ENCODE data around the gene PPP1R16B.
A peak's percentile ranks its signal among the peaks of the same experiment; 100 is the strongest.

The PPP1R16B gene

GRCh38 chr20:38805502-38805957, at the start of gene PPP1R16B:
TSS of gene PPP1R16B (plus strand) at chr20:38805697. CDS start at chr20:38835926, 30,229 bp downstream.
- DNase-seq (ENCODE audit: low read depth), result peak; percentile 78

DNA sequence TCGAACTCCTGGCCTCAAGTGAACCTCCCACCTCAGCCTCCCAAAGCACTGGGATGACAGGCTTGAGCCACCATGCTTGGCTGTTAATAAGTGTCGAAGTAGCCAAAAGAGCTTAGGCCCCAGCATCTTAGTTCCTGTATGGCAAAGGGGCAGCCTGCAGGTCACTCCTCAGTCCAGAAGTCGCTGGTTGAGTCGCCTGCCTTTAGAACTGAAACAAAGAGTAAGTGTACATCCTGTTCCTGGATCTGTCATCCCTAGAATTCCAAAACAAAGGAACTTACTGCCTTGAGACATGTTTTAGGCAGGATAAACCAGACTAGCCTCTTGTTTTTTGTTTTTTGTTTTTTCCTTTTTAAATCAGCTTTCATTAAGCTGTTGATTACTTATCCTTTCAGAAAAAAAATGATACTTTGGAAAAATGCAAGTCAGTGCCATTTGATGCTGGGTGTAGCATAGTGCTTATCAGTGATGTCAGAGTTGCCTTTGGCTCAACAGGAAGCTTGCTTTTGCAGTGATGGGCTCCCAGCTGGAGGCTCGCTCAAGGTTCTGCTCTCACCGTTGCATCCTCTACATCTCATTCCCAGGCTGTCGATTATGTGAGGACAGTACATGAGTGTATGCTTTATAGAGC, 48.2 kb upstream of the PPP1R16B start:
- DNase-seq (ENCODE audit: low read depth), result no peak

- no peak for DNase-seq (ENCODE audit: low read depth)
Measured at GRCh38 chr20:38759106-38759505, 46.4 kb upstream of the PPP1R16B start.

- DNase-seq (ENCODE audit: low read depth), result no peak
Measured at GRCh38 chr20:38760978-38761377, 44.5 kb upstream of the PPP1R16B start.

DNA sequence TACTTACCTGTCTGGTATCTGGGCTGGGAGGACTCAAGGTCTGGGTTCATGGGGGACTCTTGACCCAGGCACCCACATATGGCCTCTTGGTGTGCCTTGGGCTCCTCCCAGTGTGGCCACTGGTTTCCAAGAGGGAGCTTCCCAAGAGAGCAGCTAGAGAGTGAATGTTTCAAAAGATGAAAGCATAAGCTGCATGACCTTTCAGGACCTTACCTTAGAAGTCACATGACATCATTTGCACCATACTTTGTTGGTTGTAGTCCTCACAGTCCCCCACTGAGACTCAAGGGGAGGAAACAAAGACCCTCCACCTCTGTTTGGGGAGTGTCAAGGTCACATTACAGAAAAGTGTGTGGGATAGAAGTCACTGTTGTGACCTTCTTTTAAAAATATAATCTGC, 43.3 kb upstream of the PPP1R16B start:
- DNase-seq (ENCODE audit: low read depth), result no peak

- DNase-seq (ENCODE audit: low read depth), result no peak
Measured at GRCh38 chr20:38763616-38764015, 41.9 kb upstream of the PPP1R16B start.

DNA sequence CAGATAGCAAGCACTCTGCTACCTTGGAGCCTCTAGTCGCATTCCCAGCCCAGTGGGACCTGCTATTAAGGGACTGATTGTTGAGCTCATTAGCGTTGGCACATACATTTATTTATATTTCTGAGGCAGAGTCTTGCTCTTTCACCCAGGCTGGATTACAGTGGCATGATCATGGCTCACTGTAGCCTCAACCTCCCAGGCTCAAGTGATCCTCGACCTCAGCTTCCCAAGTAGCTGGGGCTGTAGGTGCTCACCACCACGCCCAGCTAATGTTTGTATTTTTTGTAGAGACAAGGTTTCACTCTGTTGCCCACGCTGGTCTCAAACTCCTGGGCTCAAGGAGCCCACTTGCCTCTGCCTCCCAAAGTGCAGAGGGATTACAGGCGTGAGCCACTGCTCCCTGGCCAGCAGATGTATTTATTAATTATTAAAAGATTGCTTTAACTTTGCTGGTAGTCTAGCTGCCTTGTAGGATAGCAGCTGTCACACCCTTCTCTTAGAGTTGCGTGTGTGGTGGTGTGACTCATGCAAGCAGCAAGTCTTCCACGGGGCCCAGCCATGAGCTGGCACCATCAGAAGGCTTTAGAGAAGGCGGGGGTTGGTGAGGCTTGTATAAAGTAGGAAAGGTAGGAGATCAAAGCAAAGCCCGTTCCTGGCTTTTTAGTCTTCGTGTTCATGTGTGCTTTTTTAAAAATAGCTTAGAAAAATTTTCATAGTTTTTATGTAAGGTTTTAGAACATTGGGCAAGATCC, 40.8 kb upstream of the PPP1R16B start:
- peak; percentile 31 for DNase-seq (ENCODE audit: low read depth)

GRCh38 chr20:38766071-38766470, 39.4 kb upstream of the PPP1R16B start:
- DNase-seq (ENCODE audit: low read depth), result no peak

DNA sequence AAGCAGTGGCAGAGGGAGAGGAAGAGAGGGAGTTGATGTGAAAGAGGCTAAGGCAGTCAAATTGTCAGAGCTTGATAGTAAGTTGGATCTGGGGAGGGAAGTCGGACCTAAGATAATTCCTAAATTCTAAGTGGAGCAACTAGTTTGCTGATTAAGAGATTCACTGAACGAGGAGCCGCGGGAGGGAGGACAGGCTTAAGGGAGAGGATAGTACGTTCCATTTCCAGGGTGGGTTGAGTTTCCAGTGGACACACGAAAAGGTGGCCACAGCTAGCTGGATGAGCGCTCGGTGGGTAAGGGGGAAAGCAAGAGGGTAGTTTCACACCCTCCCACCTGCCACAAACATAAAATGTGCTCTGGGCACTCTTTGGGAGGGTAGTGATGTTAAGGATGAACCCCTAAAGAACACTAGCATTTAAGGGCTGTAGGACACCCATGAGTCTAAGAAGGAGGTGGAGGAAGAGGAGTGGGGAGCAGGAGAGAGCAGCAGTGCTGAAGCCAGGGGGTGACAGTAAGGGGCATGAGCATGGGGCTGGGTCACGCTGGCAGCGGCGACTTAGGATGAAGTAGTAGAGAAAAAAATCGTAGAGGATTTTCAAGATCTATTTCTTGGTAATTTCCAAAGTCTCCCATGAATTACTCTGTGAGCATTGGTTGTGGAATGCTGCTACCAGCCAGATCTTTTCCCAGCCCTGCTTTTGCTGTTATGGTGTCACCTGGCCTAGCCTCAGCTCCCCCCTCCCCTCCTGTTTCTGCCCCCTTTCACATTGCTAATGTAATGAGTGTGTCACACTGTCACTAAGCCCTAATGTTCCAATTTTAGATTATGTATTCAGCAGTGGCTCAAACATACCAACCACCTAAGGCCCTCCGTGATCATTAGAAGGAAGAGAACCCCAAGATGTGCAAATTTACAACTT, 35.9 kb upstream of the PPP1R16B start:
- DNase-seq (ENCODE audit: low read depth), result no peak

DNA sequence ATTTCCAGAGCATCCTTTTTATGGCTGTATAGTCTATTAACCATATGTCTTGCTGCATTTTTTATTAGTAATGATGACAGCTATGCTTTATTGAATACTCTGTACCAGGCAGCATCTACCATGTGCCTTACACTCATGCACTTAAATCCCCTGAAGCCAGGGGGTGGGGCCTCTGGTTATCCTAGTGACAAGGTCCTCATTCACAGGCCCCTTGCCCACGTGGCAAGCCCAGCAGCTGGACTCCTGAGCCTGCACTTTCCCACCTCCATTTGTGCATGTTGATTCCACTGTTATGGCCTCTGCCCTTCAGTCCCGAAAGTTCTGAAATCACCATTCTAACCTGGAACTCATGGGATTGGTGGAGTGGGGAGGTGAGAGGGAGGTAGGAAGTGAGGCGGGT, 35.0 kb upstream of the PPP1R16B start:
- no peak for DNase-seq (ENCODE audit: low read depth)

DNA sequence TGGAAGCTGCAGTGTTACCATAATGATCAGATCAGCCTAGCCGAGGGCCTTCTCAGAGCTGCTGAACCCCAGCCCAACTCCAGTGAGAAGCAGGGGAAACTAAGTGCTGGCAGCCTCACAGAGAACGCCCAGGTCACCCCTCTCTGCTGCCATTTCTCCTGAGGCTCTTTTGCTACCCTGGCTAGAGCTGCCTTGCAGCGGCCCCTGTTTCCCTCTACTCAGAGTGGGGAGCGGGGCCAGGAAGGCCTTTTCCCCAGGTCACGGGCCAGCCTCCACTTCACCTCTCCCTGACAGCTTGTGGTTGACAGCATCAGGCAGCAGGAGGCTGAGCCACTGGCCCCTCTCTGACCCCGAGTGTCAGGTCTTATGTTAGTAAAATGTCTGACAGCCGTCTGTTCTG, 34.5 kb upstream of the PPP1R16B start:
- no peak for DNase-seq (ENCODE audit: low read depth)

- DNase-seq (ENCODE audit: low read depth), result no peak
Measured at GRCh38 chr20:38771621-38772020, 33.9 kb upstream of the PPP1R16B start.

- no peak for DNase-seq (ENCODE audit: low read depth)
Measured at GRCh38 chr20:38774167-38774566, 31.3 kb upstream of the PPP1R16B start.

- DNase-seq (ENCODE audit: low read depth), result no peak
Measured at GRCh38 chr20:38776363-38776762, 29.1 kb upstream of the PPP1R16B start.

DNA sequence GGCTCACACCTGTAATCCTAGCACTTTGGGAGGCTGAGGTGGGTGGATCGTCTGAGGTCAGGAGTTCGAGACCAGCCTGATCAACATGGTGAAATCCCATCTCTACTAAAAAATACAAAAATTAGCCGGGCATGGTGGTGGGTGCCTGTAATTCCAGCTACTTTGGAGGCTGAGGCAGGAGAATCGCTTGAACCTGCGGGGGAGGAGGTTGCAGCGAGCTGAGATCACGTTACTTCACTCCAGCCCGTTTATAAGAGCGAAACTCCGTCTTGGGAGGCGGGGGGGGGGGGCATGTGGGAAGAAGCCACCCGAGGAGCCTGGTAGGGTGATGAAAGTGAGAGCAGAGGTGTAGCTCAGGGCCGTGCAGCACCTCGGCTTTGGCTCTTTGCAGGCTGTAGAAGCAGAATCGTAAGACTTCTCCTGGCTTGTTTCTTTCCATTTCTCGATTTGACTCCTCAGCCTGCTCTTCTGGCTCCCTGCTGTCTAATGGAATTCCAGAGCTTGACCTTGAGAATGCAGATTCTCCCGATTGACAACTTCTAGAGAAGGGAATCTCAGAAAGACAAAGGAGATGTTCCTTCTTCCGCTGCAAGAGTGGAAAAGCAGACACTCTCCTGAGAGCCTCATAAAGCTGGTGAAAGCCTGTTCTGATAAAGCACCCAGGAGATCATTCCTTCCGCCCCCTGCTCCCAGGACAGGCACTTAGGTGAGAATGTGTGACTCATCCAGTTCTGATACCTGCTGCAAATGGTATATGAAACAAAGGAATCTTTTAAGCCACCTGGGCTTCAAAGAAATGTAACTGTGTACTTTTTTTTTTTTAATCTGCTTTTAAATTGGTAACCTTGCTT, 26.0 kb upstream of the PPP1R16B start:
- DNase-seq (ENCODE audit: low read depth), result no peak

- no peak for DNase-seq (ENCODE audit: low read depth)
Measured at GRCh38 chr20:38782275-38782674, 23.2 kb upstream of the PPP1R16B start.

- DNase-seq (ENCODE audit: low read depth), result no peak
Measured at GRCh38 chr20:38787870-38788269, 17.6 kb upstream of the PPP1R16B start.

DNA sequence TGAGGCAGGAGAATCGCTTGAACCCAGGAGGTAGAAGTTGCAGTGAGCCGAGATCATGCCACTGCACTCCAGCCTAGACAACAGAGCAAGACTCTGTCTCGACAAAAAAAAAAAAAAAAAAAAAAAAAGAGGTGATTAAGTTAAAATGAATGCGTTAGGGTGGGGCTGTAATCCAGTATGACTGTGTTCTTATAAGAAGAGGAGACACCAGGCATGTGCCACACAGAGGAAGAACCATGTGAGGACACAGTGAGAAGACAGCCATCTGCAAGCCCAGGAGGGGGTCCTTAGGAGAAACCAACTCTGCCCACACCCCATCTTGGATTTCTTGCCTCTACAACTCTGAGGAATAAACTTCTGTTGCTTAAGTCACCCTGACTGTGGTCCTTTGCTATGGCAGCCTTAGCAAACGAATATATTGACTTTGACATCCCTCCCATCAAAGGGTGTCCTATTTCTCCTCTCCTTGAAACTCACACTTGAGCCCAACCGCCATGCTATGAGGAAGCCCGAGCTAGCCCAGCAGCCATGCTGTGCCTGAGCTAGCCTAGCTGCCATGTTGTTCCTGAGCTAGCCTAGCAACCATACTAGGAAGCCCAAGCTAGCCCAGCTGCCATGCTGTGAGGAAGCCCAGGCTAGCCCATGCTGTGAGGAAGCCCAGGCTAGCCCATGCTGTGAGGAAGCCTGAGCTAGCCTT, 15.8 kb upstream of the PPP1R16B start:
- DNase-seq (ENCODE audit: low read depth), result no peak

DNA sequence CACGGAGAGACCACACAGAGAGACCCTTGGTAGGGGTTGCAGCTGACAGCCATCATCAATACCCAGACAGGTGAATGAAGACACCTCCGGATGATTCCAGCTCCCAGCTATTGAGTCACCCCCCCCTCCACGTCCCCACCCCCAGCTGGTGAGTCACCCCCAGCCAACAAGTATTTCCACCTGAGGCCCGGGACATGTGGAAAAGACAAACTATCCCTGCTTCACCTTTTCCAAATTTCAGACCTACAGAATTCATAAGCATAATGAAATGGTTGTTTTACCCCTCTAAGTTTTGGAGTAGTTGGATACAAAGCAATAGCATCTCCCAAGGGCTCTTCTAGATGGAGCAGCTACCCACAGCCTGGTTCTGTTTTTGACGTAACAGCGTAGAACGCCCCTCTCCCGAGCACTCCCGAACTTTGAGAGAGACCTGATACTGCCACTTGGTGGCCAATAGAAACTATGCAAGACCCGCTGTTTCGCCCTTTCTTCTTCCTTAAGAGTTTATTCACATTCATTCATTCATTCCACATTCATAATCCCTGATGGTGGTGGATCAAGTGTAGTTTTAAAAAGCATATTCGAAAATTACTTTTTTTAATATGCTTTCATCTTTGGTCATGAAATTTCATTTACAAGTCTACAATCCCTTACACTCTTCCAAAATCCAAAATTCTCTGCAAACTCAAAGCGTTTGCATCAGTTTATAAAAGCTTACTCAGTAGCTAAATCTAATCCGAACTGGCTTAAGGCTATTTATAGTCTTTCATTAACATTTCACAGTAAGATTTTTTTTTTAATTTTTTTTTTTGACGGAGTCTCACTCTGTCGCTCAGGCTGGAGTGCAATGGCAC, 15.1 kb upstream of the PPP1R16B start:
- DNase-seq (ENCODE audit: low read depth), result no peak

DNA sequence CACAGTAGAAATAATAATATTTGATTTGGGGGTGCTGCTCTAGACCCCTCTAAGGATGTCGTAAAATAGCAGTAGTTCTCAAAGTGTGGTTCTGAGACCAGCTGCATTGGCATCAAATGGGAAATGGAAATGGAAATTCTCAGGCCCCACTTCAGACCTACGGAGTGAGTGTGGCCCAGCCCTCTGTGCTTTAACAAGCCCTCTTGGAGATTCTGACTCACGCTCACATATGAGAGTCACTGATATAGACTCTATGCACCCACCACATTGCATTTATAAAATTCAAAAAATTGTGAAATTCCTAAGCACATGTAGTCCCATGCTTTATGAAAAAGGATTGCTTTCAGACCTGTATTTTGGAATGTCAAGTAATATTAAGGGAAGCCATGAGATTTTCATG, 14.2 kb upstream of the PPP1R16B start:
- no peak for DNase-seq (ENCODE audit: low read depth)
